Measurements from ENCODE around the gene CDC14A. TPM values are rescaled to one million over a fixed set of nuclear protein-coding genes. Genes with fewer than 3 reads are reported as not detected.

CDC14A gene
- total and polyA plus RNA-seq, 10 donors, result 3.8 to 58.5 (median 27.3) TPM

- intact Hi-C loops (cut with DNase I; ENCODE audit: low total_unique reads), result no loop called here
- no peak for DNase-seq
- H3K4me3 ChIP-seq, result no peak overlapping the region
- no peaks in the 10 kb centered on the region for H3K36me3 ChIP-seq
- TF ChIP-seq, protein P1, sequence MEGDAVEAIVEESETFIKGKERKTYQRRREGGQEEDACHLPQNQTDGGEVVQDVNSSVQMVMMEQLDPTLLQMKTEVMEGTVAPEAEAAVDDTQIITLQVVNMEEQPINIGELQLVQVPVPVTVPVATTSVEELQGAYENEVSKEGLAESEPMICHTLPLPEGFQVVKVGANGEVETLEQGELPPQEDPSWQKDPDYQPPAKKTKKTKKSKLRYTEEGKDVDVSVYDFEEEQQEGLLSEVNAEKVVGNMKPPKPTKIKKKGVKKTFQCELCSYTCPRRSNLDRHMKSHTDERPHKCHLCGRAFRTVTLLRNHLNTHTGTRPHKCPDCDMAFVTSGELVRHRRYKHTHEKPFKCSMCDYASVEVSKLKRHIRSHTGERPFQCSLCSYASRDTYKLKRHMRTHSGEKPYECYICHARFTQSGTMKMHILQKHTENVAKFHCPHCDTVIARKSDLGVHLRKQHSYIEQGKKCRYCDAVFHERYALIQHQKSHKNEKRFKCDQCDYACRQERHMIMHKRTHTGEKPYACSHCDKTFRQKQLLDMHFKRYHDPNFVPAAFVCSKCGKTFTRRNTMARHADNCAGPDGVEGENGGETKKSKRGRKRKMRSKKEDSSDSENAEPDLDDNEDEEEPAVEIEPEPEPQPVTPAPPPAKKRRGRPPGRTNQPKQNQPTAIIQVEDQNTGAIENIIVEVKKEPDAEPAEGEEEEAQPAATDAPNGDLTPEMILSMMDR (IDR thresholded peaks at IDR 0.05 in 8 of 11, conservative IDR thresholded peaks at IDR 0.05 in 3 of 11), result peak in 3 of 11 experiments; percentile 20 to 41 (median 28)
- TF ChIP-seq POLR2A (IDR thresholded peaks at IDR 0.05), result no peak
- WGBS, 5 donors, result 56 to 79% (median 68%) methylated on average over 2 of the region's 2 CpGs
- H3K4me1 ChIP-seq, result peaks cover 6 to 19% (median 15%) of the 10 kb centered on the region in 6 donors
- no peak overlapping the region for H3K27ac ChIP-seq
- H3K9me3 ChIP-seq, result no peaks in the 10 kb centered on the region
- peaks cover 0 to 32% (median 13%) of the 10 kb centered on the region in 7 donors for H3K27me3 ChIP-seq (replicated peaks in 1 of 7)
These were observed 191.3 kb downstream of the CDC14A start for GRCh38 chr1:100543640-100544039.

- WGBS, 5 donors, result 95 to 98% (median 97%) methylated on average over 4 of the region's 4 CpGs
- intact Hi-C loops (cut with DNase I; ENCODE audit: low total_unique reads), result no loop called here
- DNase-seq, result no peak
These were observed 192.5 kb downstream of the CDC14A start for GRCh38 chr1:100544791-100545190.

DNA sequence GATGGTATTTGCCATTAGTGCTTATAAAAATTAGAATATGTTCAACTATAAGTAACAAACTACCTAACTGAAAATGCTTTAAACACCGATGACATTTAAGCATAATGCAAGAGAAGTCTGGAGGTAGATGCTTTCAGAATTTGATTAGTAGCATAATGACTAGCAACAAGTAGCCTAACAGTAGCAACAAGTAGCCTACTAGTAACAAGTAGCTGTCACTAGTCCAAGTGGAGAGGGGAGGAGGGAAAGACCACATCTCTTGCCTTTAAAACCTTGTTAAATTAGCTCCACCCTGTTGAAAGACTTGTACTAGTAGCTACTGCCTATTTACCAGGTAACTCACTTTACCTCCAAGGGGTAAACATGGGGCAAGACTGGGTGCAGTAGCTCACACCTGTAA is 193.5 kb downstream of the CDC14A start:
- no peaks in the 10 kb centered on the region for H3K36me3 ChIP-seq
- no peak overlapping the region for H3K27ac ChIP-seq
- H3K4me1 ChIP-seq, result no peaks in the 10 kb centered on the region
- TF ChIP-seq, protein P1 (IDR thresholded peaks at IDR 0.05 in 8 of 11, conservative IDR thresholded peaks at IDR 0.05 in 3 of 11), result no peak
- TF ChIP-seq POLR2AphosphoS5 (IDR thresholded peaks at IDR 0.05) (no peak), POLR2A (IDR thresholded peaks at IDR 0.05) (no peak)
- no peak overlapping the region for H3K4me3 ChIP-seq
- H3K9me3 ChIP-seq, result peaks cover 0 to 12% (median 7%) of the 10 kb centered on the region in 8 donors
- 91 to 100% (median 93%) methylated on average over 1 of the region's 1 CpG for WGBS, 5 donors
- DNase-seq, result no peak
- intact Hi-C loops (cut with DNase I; ENCODE audit: low total_unique reads), result no loop called here
- peaks cover 0 to 12% (median 0%) of the 10 kb centered on the region in 7 donors for H3K27me3 ChIP-seq (replicated peaks in 1 of 7)

More at GRCh38 chr1:100544791-100545190, 192.5 kb downstream of the CDC14A start:
- TF ChIP-seq POLR2AphosphoS5 (IDR thresholded peaks at IDR 0.05) (no peak), POLR2A (IDR thresholded peaks at IDR 0.05) (no peak)
- TF ChIP-seq, protein P1 (IDR thresholded peaks at IDR 0.05 in 8 of 11, conservative IDR thresholded peaks at IDR 0.05 in 3 of 11), result no peak
- Histone ChIP-seq H3K27ac (no peak overlapping the region), H3K4me1 (peaks cover 0 to 9% (median 6%) of the 10 kb centered on the region in 6 donors), H3K27me3 (replicated peaks in 1 of 7) (peaks cover 0 to 22% (median 4%) of the 10 kb centered on the region in 7 donors), H3K36me3 (no peaks in the 10 kb centered on the region), H3K9me3 (peaks cover 0 to 4% (median 0%) of the 10 kb centered on the region in 8 donors), H3K4me3 (no peak overlapping the region)

- Histone ChIP-seq H3K27me3 (replicated peaks in 1 of 7) (no peaks in the 10 kb centered on the region), H3K4me1 (no peaks in the 10 kb centered on the region), H3K36me3 (no peaks in the 10 kb centered on the region), H3K27ac (no peak overlapping the region), H3K4me3 (no peak overlapping the region), H3K9me3 (peaks cover 12 to 73% (median 66%) of the 10 kb centered on the region in 8 donors)
- no peak for DNase-seq
- intact Hi-C loops (cut with DNase I; ENCODE audit: low total_unique reads), result no loop called here
- 65 to 83% (median 80%) methylated on average over 2 of the region's 2 CpGs for WGBS, 5 donors
- TF ChIP-seq, protein P1 (IDR thresholded peaks at IDR 0.05 in 8 of 11, conservative IDR thresholded peaks at IDR 0.05 in 3 of 11), result no peak
- TF ChIP-seq POLR2AphosphoS5 (IDR thresholded peaks at IDR 0.05) (no peak), POLR2A (IDR thresholded peaks at IDR 0.05) (no peak)
These were observed 199.7 kb downstream of the CDC14A start for GRCh38 chr1:100552031-100552430.
